ENCODE measurements around the gene PCCA.

GRCh38 chr13:100305398-100305797 is 216.5 kb downstream of the PCCA start:
- TF ChIP-seq CTCF (IDR thresholded peaks at IDR 0.05; ENCODE audit: extremely low read depth in 1 of 2, insufficient read depth in 1 of 2, low read depth in 1 of 2, low read length in 2 of 2) (no peak), POLR2A (IDR thresholded peaks at IDR 0.05; ENCODE audit: low read depth, low read length) (no peak), JUN (IDR thresholded peaks at IDR 0.05; ENCODE audit: borderline replicate concordance, insufficient read depth, insufficient read length, low read depth) (no peak), MAX (IDR thresholded peaks at IDR 0.05; ENCODE audit: insufficient read depth, insufficient read length) (no peak)
